GM19372 (cell line): ENCODE data around the gene SINHCAF.
"Not testable (repeated sequence)": the region's sequence is repeated elsewhere in the genome, so short reads cannot be mapped to it uniquely, and the experiment has no call there.

Experiments used
- ATAC-seq: cut with Tn5 transposase; IDR thresholded peaks from one replicate; pipeline ENCODE4 v1.9.1; 2021; ENCODE audit warnings: mild to moderate bottlenecking, low read depth, moderate library complexity; ENCODE audit not compliant: unreplicated experiment

Gene SINHCAF

DNA sequence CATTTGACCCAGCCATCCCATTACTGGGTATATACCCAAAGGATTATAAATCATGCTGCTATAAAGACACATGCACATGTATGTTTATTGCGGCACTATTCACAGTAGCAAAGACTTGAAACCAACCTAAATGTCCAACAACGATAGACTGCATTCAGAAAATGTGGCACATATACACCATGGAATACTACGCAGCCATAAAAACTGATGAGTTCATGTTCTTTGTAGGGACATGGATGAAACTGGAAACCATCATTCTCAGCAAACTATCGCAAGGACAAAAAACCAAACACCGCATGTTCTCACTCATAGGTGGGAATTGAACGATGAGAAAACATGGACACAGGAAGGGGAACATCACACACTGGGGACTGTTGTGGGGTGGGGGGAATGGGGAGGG, 52.2 kb downstream of the SINHCAF start:
- not testable (repeated sequence) for ATAC-seq

- ATAC-seq: no peak
Observed at GRCh38 chr12:31272607-31273225, 53.2 kb downstream of the SINHCAF start.

DNA sequence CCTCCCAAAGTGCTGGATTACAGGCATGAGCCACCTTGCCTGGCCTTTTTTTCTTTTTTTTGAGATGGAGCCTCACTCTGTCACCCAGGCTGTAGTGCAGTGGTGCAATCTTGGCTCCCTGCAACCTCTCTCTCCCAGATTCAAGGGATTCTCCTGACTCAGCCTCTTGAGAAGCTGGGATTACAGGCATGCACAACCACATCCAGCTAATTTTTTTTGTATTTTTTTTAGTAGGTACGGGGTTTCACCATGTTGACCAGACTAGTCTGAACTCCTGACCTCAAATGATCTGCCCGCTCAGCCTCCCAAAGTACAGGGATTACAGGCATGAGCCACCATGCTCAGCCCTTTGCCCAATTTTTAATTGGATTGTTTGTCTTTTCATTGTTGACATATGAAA, 58.0 kb downstream of the SINHCAF start:
- ATAC-seq: no peak

DNA sequence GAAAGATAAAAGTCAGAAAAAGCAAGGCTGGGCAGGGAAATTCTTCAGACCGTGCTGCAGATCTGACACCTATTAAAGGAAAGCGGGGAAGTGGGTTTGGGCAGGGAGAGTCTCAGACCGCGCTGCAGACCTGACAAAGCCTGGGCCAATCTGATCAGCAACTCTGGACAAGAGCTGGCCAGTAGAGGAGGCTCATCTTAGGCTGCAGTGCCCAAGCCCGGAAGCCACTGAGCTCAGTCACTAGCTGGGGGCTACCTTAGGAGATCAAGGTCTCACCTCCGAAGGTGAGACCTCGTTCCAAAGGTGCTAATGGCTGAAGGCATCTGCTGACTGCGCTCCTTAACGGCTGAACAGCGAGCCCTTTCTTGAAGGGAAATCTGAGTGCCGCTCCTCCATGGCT, 60.2 kb downstream of the SINHCAF start:
- no peak for ATAC-seq

GRCh38 chr12:31263661-31264060, 62.3 kb downstream of the SINHCAF start:
- no peak for ATAC-seq

- ATAC-seq: no peak
Observed at GRCh38 chr12:31261744-31262143, 64.2 kb downstream of the SINHCAF start.

- no peak for ATAC-seq
Observed at GRCh38 chr12:31260840-31261239, 65.1 kb downstream of the SINHCAF start.

- ATAC-seq: no peak
Observed at GRCh38 chr12:31259136-31259886, 66.6 kb downstream of the SINHCAF start.

GRCh38 chr12:31257784-31258183, 68.2 kb downstream of the SINHCAF start:
- ATAC-seq: no peak

- ATAC-seq: not testable (repeated sequence)
Observed at GRCh38 chr12:31251707-31252611, 74.0 kb downstream of the SINHCAF start.

DNA sequence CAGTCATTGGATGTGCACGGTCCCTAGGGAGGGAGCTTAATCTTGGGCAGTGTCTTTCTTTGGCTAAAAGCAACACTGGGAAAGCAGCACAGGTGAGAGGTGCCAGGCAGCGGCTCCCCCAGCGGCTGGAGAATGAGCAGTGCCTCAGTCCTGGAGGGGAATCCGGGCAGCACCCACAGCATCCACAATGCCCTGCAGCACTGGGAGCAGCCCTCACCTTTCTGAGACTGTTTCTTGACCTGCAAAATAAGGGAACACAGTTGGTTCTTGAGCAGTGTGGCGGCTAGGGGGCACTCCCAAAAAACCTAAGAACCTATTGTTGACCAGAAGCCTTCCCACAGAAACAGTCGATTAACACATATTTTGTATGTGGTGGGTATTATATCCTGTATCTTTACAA, 75.8 kb downstream of the SINHCAF start:
- no peak for ATAC-seq

- no peak for ATAC-seq
Observed at GRCh38 chr12:31249356-31249755, 76.6 kb downstream of the SINHCAF start.

- ATAC-seq: no peak
Observed at GRCh38 chr12:31248815-31249214, 77.1 kb downstream of the SINHCAF start.

- no peak for ATAC-seq
Observed at GRCh38 chr12:31248337-31248736, 77.6 kb downstream of the SINHCAF start.

DNA sequence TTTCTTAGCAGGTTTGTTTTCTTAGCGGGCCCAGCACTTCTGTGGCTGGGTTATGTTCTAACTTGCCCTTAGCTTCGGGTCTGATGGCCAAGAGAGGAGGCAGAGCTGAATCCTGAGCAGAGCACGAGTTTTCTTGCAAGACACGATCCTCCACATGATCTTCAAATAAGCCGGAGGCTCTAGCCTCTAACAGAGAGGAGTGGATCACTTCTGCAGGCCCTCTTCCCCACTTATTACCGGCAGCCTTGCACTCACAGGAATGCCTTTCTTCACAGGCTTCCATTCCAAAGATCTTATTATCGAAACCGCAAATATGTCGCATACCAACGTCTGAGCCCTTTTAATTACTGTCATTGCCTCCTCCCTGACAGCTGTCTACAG, 79.5 kb downstream of the SINHCAF start:
- no peak for ATAC-seq

DNA sequence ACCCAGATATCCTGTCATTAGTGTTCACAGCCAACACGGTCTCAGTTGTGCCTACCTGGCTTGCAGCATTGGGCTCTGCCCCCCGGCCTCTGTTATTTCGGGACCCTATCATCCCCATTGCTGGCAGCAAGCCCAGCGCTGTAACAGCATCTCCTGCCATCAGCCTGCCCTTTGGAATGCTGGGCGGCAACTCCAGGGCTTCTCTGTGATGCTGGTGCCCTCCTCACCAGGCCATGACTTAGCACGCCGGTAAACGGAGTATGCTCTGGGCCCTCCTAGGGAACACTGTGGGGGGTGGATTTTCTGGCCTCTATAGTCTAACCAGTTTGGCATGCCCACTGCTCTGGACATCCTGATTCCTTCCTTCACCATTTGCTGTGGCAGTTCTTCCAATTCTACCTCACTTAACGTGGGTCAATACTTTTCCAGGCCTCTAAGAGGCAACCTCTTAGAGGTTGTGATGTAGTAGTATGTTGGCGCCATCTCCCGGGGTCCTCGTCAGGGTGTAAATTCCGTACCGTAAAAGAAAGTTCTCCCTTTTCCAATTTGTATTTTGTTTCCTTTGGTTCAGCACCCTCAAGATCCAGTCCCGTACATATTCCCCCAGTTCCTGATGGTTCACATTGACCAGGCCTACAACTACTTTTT, 80.0 kb downstream of the SINHCAF start:
- no peak for ATAC-seq

- not testable (repeated sequence) for ATAC-seq
Observed at GRCh38 chr12:31242418-31242817, 83.5 kb downstream of the SINHCAF start.

DNA sequence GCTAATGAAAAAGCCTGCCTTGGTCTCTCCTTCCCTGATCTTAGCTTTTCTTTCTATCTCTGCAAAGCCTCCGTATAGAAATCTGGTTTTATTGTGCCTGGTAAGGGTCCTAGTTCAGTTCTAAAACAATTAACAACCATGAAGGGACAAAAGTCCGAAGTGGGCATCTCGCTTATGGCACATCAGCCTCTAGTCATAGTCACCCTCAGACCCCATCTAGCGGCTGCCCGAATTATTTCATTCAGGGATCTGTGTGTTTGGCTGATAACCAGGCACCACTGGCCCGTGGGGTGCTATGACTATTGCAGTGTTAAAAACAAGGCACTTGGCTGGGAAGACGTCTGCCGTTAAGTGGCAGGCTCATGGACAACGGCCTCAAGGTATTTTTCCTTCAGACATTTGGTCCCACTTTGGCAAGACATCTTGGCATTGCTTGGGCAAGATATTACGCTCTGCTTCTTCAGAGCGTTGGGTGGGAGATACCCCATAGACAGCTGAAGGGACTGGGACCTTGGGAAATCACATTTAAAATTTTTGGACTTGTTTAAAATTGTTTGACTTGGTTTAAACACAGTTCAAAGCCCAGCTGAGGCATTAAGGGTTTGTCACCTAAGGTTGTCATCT, 87.1 kb downstream of the SINHCAF start:
- peak; percentile 89 for ATAC-seq

DNA sequence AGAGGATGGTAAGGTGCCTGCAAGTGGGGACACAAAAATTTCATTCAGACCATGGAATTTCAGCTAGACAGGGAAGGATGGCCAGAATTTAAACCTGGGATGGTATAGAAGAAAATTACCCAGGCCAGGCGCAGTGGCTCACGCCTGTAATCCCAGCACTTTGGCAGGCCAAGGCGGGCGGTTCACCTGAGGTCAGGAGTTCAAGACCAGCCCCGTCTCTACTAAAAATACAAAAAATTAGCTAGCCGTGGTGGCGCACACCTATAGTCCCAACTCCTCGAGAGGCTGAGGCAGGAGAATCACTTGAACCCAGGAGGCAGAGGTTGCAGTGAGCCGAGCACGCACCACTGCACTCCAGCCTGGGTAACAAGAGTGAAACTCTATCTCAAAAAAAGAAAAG, 87.6 kb downstream of the SINHCAF start:
- peak; percentile 20 for ATAC-seq

- ATAC-seq: no peak
Observed at GRCh38 chr12:31236998-31237637, 88.8 kb downstream of the SINHCAF start.
